ENCODE data around the gene PPP1R14B.

DNA sequence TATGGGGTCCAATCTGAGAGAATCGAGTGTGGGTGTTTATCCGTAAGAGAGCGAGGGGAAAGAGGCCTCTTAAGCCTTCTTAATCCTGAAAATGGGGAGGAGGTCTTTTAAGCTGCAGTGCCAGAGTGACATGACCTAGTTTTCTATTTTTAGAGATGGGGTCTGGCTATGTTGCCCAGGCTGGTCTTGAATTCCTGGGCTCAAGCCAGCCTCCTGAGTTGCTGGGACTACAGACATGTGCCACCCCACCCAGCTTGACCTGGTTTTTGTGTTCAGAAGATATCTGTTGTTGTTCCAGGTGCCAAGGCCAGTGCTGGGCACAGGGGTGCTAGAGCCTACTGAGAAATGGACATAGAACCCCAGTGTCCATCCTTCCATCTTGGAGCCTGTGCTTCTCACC is 36.3 kb upstream of the PPP1R14B start:
- TF ChIP-seq POLR2A (IDR thresholded peaks at IDR 0.05; ENCODE audit: low read depth, low read length): no peak
- TF ChIP-seq, protein P1, sequence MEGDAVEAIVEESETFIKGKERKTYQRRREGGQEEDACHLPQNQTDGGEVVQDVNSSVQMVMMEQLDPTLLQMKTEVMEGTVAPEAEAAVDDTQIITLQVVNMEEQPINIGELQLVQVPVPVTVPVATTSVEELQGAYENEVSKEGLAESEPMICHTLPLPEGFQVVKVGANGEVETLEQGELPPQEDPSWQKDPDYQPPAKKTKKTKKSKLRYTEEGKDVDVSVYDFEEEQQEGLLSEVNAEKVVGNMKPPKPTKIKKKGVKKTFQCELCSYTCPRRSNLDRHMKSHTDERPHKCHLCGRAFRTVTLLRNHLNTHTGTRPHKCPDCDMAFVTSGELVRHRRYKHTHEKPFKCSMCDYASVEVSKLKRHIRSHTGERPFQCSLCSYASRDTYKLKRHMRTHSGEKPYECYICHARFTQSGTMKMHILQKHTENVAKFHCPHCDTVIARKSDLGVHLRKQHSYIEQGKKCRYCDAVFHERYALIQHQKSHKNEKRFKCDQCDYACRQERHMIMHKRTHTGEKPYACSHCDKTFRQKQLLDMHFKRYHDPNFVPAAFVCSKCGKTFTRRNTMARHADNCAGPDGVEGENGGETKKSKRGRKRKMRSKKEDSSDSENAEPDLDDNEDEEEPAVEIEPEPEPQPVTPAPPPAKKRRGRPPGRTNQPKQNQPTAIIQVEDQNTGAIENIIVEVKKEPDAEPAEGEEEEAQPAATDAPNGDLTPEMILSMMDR (IDR thresholded peaks at IDR 0.05; ENCODE audit: extremely low read depth in 1 of 2, insufficient read depth in 1 of 2, low read depth in 1 of 2, low read length in 2 of 2): no peak
- TF ChIP-seq JUN (IDR thresholded peaks at IDR 0.05; ENCODE audit: borderline replicate concordance, insufficient read depth, insufficient read length, low read depth): no peak
- no peak for TF ChIP-seq EZH2 (IDR thresholded peaks at IDR 0.05; ENCODE audit: borderline replicate concordance, low read depth, low read length, severe bottlenecking)
- TF ChIP-seq POLR2AphosphoS5 (IDR thresholded peaks at IDR 0.05; ENCODE audit: insufficient read depth, low read depth, low read length): no peak
- TF ChIP-seq GATA2 (IDR thresholded peaks at IDR 0.05; ENCODE audit: insufficient read depth, insufficient read length, low read depth, low read length): no peak
- TF ChIP-seq, protein P2, sequence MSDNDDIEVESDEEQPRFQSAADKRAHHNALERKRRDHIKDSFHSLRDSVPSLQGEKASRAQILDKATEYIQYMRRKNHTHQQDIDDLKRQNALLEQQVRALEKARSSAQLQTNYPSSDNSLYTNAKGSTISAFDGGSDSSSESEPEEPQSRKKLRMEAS (IDR thresholded peaks at IDR 0.05; ENCODE audit: insufficient read depth, insufficient read length): no peak
- no peak for TF ChIP-seq MYC (IDR thresholded peaks at IDR 0.05; ENCODE audit: low read depth, low read length)
